Neural crest cell (in vitro differentiated cells): ENCODE results near the gene RPTOR. TPM values are rescaled to one million over a fixed set of nuclear protein-coding genes. Genes with fewer than 3 reads are reported as not detected.

Source experiments
- DNase-seq: peaks from one replicate; pipeline ENCODE4 v3.0.0; 2021; ENCODE audit warnings: low read depth, mixed read lengths, low spot score
- H3K27ac Mint-ChIP-seq: one replicate; pipeline ENCODE4 v1.8.0; 2021; ENCODE audit warnings: mild to moderate bottlenecking, mixed read lengths; ENCODE audit not compliant: unreplicated experiment
- H3K27me3 Mint-ChIP-seq: 2 replicates; pipeline ENCODE4 v1.8.0; 2021; ENCODE audit warnings: low read depth, mild to moderate bottlenecking, mixed read lengths
- H3K36me3 Mint-ChIP-seq: 2 replicates; pipeline ENCODE4 v1.8.0; 2021; ENCODE audit warnings: low read depth, mild to moderate bottlenecking, mixed read lengths
- H3K4me1 Mint-ChIP-seq: 2 replicates; pipeline ENCODE4 v1.8.0; 2021; ENCODE audit warnings: mixed read lengths
- H3K4me3 Mint-ChIP-seq: one replicate; pipeline ENCODE4 v1.8.0; 2021; ENCODE audit warnings: mild to moderate bottlenecking, mixed read lengths
- H3K9me3 Mint-ChIP-seq: 2 replicates; pipeline ENCODE4 v1.8.0; 2021; ENCODE audit warnings: mixed read lengths
- total RNA-seq: library from RNA; stranded (reverse); gene quantifications from 2 replicates; pipeline ENCODE4 v1.2.1, GENCODE V29; 2021
- TF ChIP-seq, protein P1 (sequence below): fragments of 200-600 bp; sonication (generic); conservative IDR thresholded peaks from 2 replicates; pipeline ENCODE4 v1.5.0; 2021; ENCODE audit warnings: antibody characterized with exemption, mild to moderate bottlenecking

RPTOR gene
- total RNA-seq, 1 donor from 2014 or later, result 41.1 TPM

DNA sequence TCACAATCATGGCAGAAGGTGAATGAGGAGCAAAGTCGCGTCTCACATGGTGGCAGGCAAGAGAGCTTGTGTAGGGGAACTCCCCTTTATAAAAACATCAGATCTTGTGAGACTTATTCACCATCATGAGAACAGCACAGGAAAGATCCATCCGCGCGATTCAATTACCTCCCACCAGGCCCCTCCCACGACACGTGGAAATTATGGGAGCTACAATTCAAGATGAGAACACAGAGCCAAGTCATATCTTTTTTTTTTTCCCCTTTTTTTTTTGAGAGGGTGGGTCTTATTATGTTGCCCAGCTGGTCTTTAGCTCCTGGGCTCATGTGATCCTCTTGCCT lies 60.0 kb downstream of the RPTOR start:
- Mint-ChIP-seq H3K4me3 (no peak overlapping the region), H3K27ac (peak overlapping the region; percentile 17), H3K27me3 (no peaks in the 10 kb centered on the region), H3K4me1 (peaks cover 12% of the 10 kb centered on the region), H3K36me3 (peaks cover 16% of the 10 kb centered on the region), H3K9me3 (peaks cover 3% of the 10 kb centered on the region)
- TF ChIP-seq, protein P1, sequence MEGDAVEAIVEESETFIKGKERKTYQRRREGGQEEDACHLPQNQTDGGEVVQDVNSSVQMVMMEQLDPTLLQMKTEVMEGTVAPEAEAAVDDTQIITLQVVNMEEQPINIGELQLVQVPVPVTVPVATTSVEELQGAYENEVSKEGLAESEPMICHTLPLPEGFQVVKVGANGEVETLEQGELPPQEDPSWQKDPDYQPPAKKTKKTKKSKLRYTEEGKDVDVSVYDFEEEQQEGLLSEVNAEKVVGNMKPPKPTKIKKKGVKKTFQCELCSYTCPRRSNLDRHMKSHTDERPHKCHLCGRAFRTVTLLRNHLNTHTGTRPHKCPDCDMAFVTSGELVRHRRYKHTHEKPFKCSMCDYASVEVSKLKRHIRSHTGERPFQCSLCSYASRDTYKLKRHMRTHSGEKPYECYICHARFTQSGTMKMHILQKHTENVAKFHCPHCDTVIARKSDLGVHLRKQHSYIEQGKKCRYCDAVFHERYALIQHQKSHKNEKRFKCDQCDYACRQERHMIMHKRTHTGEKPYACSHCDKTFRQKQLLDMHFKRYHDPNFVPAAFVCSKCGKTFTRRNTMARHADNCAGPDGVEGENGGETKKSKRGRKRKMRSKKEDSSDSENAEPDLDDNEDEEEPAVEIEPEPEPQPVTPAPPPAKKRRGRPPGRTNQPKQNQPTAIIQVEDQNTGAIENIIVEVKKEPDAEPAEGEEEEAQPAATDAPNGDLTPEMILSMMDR, result no peak
- DNase-seq, result no peak

DNA sequence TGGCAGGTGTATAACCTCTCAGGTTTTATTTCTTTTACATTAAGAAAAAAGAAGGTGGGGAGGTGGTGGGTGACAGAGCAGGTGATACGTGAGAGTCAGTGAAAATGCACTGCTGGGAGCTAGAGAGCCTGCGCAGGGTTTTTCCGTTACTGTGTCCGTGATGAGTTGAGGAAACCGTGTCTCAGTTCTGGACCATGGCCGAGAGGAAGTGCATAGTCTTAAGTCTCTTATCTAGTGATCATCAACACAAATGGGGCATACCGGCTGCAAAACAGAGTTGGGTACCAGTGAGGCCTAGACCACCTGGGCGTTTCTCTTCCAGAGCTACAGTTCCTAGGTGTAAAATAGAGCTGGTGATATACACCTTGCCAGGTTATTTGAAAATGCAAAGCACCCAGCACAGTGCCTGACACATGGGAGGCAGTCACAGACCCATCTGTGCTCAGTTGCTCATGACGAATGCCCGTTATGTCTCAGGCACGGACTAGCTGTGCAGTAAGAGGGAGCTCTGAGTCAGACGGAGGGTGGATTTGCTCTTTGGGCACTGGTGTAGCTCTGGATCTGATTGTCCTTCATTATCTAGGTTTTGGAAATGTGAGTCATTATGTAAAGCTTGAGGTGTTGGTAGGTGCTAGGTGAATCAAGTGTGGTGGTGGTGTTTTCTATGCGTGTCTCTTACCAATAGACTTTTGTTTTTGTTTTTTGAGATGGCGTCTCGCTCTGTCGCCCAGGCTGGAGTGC lies 60.9 kb downstream of the RPTOR start:
- Mint-ChIP-seq H3K27ac (no peak overlapping the region), H3K36me3 (peaks cover 11% of the 10 kb centered on the region), H3K4me1 (peaks cover 3% of the 10 kb centered on the region), H3K27me3 (no peaks in the 10 kb centered on the region), H3K4me3 (no peak overlapping the region), H3K9me3 (peaks cover 3% of the 10 kb centered on the region)
- TF ChIP-seq, protein P1, result no peak
- DNase-seq, result no peak

DNA sequence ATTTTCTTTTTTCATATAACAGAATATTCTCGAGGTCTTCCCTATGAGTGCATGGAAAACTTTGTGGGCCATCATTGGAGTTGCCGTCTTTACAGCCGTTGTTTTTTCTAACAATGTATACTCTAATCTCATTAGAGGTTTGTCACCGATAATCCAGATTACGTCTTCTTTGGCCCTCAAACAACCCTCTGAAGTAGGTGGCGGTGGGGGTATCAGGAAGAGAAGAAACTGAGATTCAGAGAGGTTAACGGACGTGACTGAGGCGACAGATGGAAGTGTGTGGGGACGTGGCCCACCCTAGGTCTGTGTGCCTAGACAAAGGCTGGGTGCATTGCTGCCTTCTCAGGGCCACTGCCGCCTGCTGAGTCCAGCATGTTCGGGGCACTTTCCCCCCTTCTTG lies 63.7 kb downstream of the RPTOR start:
- no peaks in the 10 kb centered on the region for H3K27me3 Mint-ChIP-seq
- TF ChIP-seq, protein P1, result no peak
- peaks cover 7% of the 10 kb centered on the region for H3K4me1 Mint-ChIP-seq
- no peak for DNase-seq
- no peak overlapping the region for H3K27ac Mint-ChIP-seq
- no peaks in the 10 kb centered on the region for H3K9me3 Mint-ChIP-seq
- peaks cover 4% of the 10 kb centered on the region for H3K36me3 Mint-ChIP-seq
- no peak overlapping the region for H3K4me3 Mint-ChIP-seq

DNA sequence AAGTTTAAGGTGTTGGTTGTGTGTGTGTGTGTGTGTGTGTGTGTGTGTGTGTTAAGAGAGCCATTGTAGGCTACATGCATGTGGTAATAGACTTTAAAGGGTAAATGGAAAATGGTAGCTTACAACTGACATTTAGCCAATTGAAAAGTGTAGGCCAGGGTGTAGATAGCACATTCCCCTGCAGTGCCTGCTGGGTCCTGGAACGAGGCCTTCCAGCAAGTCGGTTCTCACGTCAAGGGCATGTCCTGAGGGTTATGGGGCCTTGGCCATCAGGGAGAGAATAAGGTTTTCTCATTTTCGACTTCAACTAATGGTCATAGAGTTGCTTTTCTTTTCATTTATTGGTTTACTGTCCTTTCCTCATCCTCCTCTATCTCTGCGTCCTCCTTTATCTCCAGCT lies 65.1 kb downstream of the RPTOR start:
- Mint-ChIP-seq H3K4me1 (peaks cover 7% of the 10 kb centered on the region), H3K4me3 (no peak overlapping the region), H3K27ac (no peak overlapping the region), H3K9me3 (no peaks in the 10 kb centered on the region), H3K27me3 (no peaks in the 10 kb centered on the region), H3K36me3 (no peaks in the 10 kb centered on the region)
- DNase-seq, result no peak
- TF ChIP-seq, protein P1, result no peak

DNA sequence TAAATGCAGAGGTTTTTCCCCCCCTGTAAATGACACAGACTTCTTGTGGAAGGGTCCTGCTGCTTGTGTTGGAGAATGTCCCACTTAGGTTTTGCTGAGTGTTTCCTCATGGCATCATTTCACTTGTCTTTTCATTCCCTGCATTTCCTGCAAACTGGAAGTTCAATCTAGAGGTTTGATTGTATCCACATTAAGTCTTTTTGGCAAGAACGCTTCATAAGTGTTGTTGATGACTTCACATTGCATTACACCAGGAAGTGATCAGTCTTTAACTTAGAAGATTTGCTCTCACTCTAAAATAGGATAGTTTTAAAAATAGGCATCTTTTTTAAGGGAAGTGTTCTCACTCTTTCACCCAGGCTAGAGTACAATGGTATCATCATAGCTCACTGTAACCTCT lies 67.2 kb downstream of the RPTOR start:
- TF ChIP-seq, protein P1, result no peak
- Mint-ChIP-seq H3K4me3 (no peak overlapping the region), H3K27ac (no peak overlapping the region), H3K4me1 (peaks cover 12% of the 10 kb centered on the region), H3K9me3 (no peaks in the 10 kb centered on the region), H3K36me3 (no peaks in the 10 kb centered on the region), H3K27me3 (no peaks in the 10 kb centered on the region)
- no peak for DNase-seq
